Measurements from ENCODE around the gene MYOZ3. TPM values are rescaled to one million over a fixed set of nuclear protein-coding genes. Genes with fewer than 3 reads are reported as not detected.
A peak's percentile ranks its signal among the peaks of the same experiment; 100 is the strongest.

Gene MYOZ3
- total RNA-seq, 1 donor from 2014 or later = 2.6 TPM

DNA sequence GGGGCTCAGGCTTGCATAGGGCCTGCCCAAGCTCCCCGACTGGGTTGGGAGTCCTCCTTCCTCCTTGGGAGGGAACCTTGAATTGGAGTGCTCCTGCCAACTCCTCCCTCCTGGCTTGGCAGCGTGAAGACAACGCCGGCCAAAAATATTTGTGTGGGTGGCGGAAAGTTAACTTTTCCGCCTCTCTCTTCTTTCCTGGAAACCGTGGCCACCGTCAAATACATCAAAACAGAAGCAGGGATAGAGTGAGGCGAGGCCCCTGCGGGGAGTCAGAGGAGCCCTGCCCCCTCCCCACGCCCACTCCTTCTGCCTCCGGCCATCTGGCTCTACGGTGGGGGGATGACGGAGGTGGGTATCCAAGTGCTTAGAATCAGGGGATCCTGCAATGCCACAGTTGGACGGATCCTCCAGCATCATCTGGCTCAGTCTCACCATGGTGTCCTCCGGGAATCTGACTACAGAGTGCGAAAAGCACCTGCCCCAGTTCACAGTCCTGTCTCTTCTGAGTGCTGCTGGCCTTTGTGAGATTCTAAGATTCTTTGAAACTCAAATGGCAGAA lies 45.8 kb upstream of the MYOZ3 start:
- no peak for DNase-seq (ENCODE audit: low read depth, low spot score)
- TF ChIP-seq, protein P1, sequence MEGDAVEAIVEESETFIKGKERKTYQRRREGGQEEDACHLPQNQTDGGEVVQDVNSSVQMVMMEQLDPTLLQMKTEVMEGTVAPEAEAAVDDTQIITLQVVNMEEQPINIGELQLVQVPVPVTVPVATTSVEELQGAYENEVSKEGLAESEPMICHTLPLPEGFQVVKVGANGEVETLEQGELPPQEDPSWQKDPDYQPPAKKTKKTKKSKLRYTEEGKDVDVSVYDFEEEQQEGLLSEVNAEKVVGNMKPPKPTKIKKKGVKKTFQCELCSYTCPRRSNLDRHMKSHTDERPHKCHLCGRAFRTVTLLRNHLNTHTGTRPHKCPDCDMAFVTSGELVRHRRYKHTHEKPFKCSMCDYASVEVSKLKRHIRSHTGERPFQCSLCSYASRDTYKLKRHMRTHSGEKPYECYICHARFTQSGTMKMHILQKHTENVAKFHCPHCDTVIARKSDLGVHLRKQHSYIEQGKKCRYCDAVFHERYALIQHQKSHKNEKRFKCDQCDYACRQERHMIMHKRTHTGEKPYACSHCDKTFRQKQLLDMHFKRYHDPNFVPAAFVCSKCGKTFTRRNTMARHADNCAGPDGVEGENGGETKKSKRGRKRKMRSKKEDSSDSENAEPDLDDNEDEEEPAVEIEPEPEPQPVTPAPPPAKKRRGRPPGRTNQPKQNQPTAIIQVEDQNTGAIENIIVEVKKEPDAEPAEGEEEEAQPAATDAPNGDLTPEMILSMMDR (conservative IDR thresholded peaks at IDR 0.05) = no peak
- H3K9me3 Mint-ChIP-seq = no peaks in the 10 kb centered on the region
- H3K4me1 Mint-ChIP-seq = peaks cover 15% of the 10 kb centered on the region
- no peaks in the 10 kb centered on the region for H3K36me3 Mint-ChIP-seq (ENCODE audit: low read depth)
- H3K4me3 Mint-ChIP-seq = no peak overlapping the region
- H3K27me3 Mint-ChIP-seq (ENCODE audit: low read depth) = peaks cover 19% of the 10 kb centered on the region
- H3K27ac Mint-ChIP-seq (ENCODE audit: unreplicated experiment) = no peak overlapping the region

DNA sequence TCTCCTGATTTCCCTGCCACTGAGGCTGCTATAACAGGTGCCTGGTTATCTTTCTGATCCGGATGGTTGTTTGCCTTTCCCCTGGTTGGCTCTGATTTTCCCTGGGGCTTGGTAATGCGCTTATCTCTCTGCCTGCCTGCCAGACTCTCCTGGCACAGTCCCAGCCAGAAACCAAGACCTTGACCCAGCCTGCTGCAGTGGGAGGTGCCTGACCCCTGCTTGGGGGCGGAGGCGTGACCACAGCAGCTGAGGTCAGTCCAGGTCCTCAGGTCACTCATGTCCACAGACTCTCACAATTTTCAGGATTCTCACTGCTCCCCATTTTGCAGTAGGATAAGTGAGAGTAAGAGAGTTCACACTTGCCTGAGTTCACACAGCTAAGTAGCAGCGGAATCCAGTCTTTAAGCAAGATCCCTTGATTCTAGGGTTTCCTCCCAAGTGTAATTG lies 45.0 kb upstream of the MYOZ3 start:
- no peak overlapping the region for H3K27ac Mint-ChIP-seq (ENCODE audit: unreplicated experiment)
- TF ChIP-seq, protein P1 (conservative IDR thresholded peaks at IDR 0.05) = no peak

DNA sequence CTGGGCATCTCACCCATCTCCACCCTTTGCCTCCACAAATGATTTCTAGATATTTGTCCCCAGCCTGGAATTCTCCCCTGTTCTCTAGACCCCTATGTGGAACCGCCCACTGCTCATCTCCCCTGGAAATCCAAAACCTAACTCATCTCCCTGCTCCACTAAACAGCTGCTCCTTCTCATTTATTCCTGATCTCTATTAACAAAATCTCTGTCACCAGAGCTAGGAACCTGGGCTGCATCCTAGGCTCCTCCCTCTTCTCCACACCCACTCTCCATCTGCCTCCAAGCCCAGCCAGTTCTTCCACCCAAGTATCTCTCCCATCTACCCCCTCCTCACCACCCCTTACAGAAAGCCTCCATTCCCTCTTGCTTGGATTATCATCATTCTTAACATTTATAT lies 44.5 kb upstream of the MYOZ3 start:
- peaks cover 15% of the 10 kb centered on the region for H3K4me1 Mint-ChIP-seq
- peaks cover 23% of the 10 kb centered on the region for H3K27me3 Mint-ChIP-seq (ENCODE audit: low read depth)
- H3K4me3 Mint-ChIP-seq = peak overlapping the region; percentile 27
- no peaks in the 10 kb centered on the region for H3K36me3 Mint-ChIP-seq (ENCODE audit: low read depth)
- no peak overlapping the region for H3K27ac Mint-ChIP-seq (ENCODE audit: unreplicated experiment)
- DNase-seq (ENCODE audit: low read depth, low spot score) = no peak
- no peaks in the 10 kb centered on the region for H3K9me3 Mint-ChIP-seq
- TF ChIP-seq, protein P1 (conservative IDR thresholded peaks at IDR 0.05) = no peak

More for the DNA sequence above, 45.0 kb upstream of the MYOZ3 start:
- H3K36me3 Mint-ChIP-seq (ENCODE audit: low read depth) = no peaks in the 10 kb centered on the region
- H3K4me3 Mint-ChIP-seq = peak overlapping the region; percentile 27
- no peak for DNase-seq (ENCODE audit: low read depth, low spot score)
- H3K27me3 Mint-ChIP-seq (ENCODE audit: low read depth) = peaks cover 23% of the 10 kb centered on the region
- H3K9me3 Mint-ChIP-seq = no peaks in the 10 kb centered on the region
- H3K4me1 Mint-ChIP-seq = peaks cover 15% of the 10 kb centered on the region

DNA sequence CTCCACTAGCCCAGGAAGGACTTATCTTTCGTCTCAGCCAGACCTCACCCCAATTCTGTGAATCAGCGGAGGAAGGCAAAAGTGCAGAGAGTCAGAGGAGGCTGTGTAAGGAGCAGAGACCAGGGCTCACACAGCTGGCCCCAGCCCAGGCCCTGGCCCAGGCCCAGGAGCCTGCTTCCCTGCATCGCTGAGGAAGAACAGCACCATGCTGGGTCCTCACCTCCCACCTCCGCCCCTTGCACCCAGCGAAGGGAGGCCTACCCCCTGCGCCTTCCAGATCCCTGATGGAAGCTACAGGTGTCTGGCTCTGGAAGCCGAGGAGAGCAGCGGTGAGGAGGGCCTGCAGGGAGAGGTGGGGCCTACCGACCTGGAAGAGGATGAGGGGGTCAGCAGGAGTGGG lies 42.9 kb upstream of the MYOZ3 start:
- no peak overlapping the region for H3K4me3 Mint-ChIP-seq
- DNase-seq (ENCODE audit: low read depth, low spot score) = no peak
- H3K27ac Mint-ChIP-seq (ENCODE audit: unreplicated experiment) = no peak overlapping the region
- H3K9me3 Mint-ChIP-seq = no peaks in the 10 kb centered on the region
- H3K27me3 Mint-ChIP-seq (ENCODE audit: low read depth) = peaks cover 28% of the 10 kb centered on the region
- H3K4me1 Mint-ChIP-seq = peaks cover 15% of the 10 kb centered on the region
- TF ChIP-seq, protein P1 (conservative IDR thresholded peaks at IDR 0.05) = no peak
- no peaks in the 10 kb centered on the region for H3K36me3 Mint-ChIP-seq (ENCODE audit: low read depth)

DNA sequence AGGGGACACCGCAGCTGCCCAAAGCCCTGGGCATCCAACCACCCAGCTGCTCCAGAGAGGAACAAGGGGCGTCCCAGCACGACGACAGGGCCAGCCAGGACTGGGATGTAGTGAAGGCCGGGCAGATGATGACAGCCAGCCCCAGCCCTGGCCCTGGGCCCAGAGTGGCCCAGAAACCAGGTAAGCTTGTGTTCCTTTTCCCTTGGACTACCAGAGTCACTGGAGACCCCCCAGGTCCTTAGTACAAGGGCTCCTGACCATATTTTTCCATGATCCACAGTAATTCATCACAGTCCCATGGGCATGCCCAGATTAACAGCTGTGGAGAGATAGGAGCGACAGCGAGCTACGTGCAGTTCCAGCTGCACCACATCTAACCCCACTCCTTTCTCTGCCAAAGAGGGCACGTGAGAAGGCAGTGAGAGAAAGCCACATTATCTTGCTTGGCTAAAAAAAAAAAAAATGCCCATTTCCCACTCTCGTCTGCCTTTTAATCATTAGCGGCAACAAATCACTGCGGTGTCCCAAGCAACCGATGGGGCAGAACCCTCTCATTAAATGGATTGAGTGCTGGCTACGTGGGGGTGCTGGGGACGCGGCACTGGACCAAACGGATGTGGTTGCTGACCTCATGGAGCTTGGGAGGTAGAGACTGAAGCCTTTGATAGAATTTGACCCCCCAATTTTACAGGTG lies 42.3 kb upstream of the MYOZ3 start:
- Mint-ChIP-seq H3K27me3 (ENCODE audit: low read depth) (peaks cover 31% of the 10 kb centered on the region), H3K4me1 (peaks cover 17% of the 10 kb centered on the region), H3K36me3 (ENCODE audit: low read depth) (no peaks in the 10 kb centered on the region), H3K9me3 (no peaks in the 10 kb centered on the region), H3K4me3 (no peak overlapping the region), H3K27ac (ENCODE audit: unreplicated experiment) (no peak overlapping the region)
- DNase-seq (ENCODE audit: low read depth, low spot score) = no peak
- TF ChIP-seq, protein P1 (conservative IDR thresholded peaks at IDR 0.05) = no peak

All from neural crest cell (in vitro differentiated cells).